ENCODE measurements around the gene FOLH1. TPM values are rescaled to one million over a fixed set of nuclear protein-coding genes. Genes with fewer than 3 reads are reported as not detected.

The FOLH1 gene
- total and polyA plus RNA-seq, 2 of the 8 experiments (the other 6 are each of a cell fraction or from before 2014, with no cell fraction given): 0.56 TPM; not detected in 1

GRCh38 chr11:49213026-49213560 lies 4.7 kb upstream of the FOLH1 start:
- H3K79me1 ChIP-seq (ENCODE audit: low read depth, low read length): no peaks in the 10 kb centered on the region
- no peaks in the 10 kb centered on the region for H3K79me2 ChIP-seq (ENCODE audit: control insufficient read depth in 1 of 2, insufficient read depth in 2 of 2, low read length in 2 of 2)
- H3K36me3 ChIP-seq (ENCODE audit: control insufficient read depth in 2 of 4, insufficient read depth in 4 of 4, low read length in 3 of 4): no peaks in the 10 kb centered on the region; a peak in 1 of 8 replicates
- no peak overlapping the region for H4K91ac ChIP-seq (replicated peaks; ENCODE audit: insufficient read length, low read length)
- H3K23ac ChIP-seq (ENCODE audit: insufficient read length): no peak overlapping the region
- peaks cover 14 to 39% of the 10 kb centered on the region in 2 experiments; a peak in 3 of 4 replicates for H3K9me3 ChIP-seq (ENCODE audit: insufficient read depth in 2 of 2, low read depth in 1 of 2, low read length in 1 of 2)
- H4K5ac ChIP-seq (ENCODE audit: insufficient read length, low read depth, low read length): no peak overlapping the region
- no peak overlapping the region for H2BK15ac ChIP-seq (ENCODE audit: low read length)
- H2BK120ac ChIP-seq (replicated peaks; ENCODE audit: low read depth, low read length): no peak overlapping the region
- H3K56ac ChIP-seq (replicated peaks; ENCODE audit: insufficient read length, low read depth, low read length): no peak overlapping the region
- no peak overlapping the region for H3K4ac ChIP-seq (replicated peaks; ENCODE audit: insufficient read length, low read depth, low read length)
- CTCF ChIA-PET (ENCODE audit: partially characterized antibody): no interaction called here
- no peak overlapping the region for H3K18ac ChIP-seq (ENCODE audit: extremely low read depth, low read length)
- no peak for TF ChIP-seq CBX5 (IDR thresholded peaks at IDR 0.05; ENCODE audit: low read depth, low read length)
- TF ChIP-seq EP300 (IDR thresholded peaks at IDR 0.05; ENCODE audit: borderline replicate concordance in 1 of 2, low read depth in 2 of 2, low read length in 2 of 2): no peak
- POLR2A ChIA-PET (ENCODE audit: partially characterized antibody): no interaction called here
- no peak overlapping the region for H2BK20ac ChIP-seq (ENCODE audit: low read length)
- H3K4me2 ChIP-seq (ENCODE audit: insufficient read depth in 1 of 2, low read depth in 2 of 2, low read length in 2 of 2): no peak overlapping the region
- no peak overlapping the region for H3K27ac ChIP-seq (ENCODE audit: low read depth, low read length)
- H2BK12ac ChIP-seq (ENCODE audit: low read depth, low read length): no peak overlapping the region
- H2AK5ac ChIP-seq (ENCODE audit: low read depth, low read length): no peak overlapping the region
- H3K4me1 ChIP-seq (replicated peaks in 1 of 4; ENCODE audit: control insufficient read depth in 3 of 4, insufficient read depth in 4 of 4, low read length in 3 of 4): no peaks in the 10 kb centered on the region
- H3K9ac ChIP-seq (replicated peaks in 1 of 4; ENCODE audit: extremely low read depth in 1 of 4, low read depth in 3 of 4, low read length in 3 of 4): no peak overlapping the region
- no peak for DNase-seq (ENCODE audit: low read depth in 1 of 2, low spot score in 2 of 2)
- H2BK5ac ChIP-seq (ENCODE audit: low read depth, low read length): no peak overlapping the region
- FAIRE-seq: no peak
- no peak overlapping the region for H3K4me3 ChIP-seq (ENCODE audit: extremely low read depth in 1 of 4, insufficient read depth in 2 of 4, low read depth in 3 of 4, low read length in 4 of 4)
- WGBS, 2 experiments (ENCODE audit: extremely low coverage in 1 of 2, insufficient coverage in 1 of 2, insufficient read length in 1 of 2, insufficient replicate concordance in 2 of 2, low coverage in 1 of 2, low lambda C conversion rate in 2 of 2, missing lambda C conversion rate in 1 of 2): 61% methylated on average over 2 of the region's 2 CpGs; no CpG with 5 or more reads in 1 of the 2 experiments
- H3K27me3 ChIP-seq (replicated peaks in 1 of 4; ENCODE audit: control insufficient read depth in 3 of 4, extremely low read depth in 1 of 4, insufficient read depth in 3 of 4, low read length in 3 of 4): no peaks in the 10 kb centered on the region
- no peak overlapping the region for H4K8ac ChIP-seq (ENCODE audit: extremely low read depth, insufficient read depth, low read length)
- H3K23me2 ChIP-seq (ENCODE audit: low read depth, low read length): no peaks in the 10 kb centered on the region
- no peak overlapping the region for H3K14ac ChIP-seq (ENCODE audit: insufficient read length)
- H2AFZ ChIP-seq (ENCODE audit: low read length): no peak overlapping the region
- no peaks in the 10 kb centered on the region for H4K20me1 ChIP-seq (replicated peaks in 1 of 2; ENCODE audit: control insufficient read depth in 1 of 2, insufficient read depth in 2 of 2, low read length in 2 of 2)

All from H1 (cell line).